CD4-positive, alpha-beta T cell treated with Interleukin-4 for 4 hours (primary cell): ENCODE results near the gene DHRS1.
"Not testable (repeated sequence)": the region's sequence is repeated elsewhere in the genome, so short reads cannot be mapped to it uniquely, and the experiment has no call there.

Experiments used
- DNase-seq: peaks from one replicate; pipeline ENCODE4 v3.0.0-alpha.2; 2020

DHRS1 gene

DNA sequence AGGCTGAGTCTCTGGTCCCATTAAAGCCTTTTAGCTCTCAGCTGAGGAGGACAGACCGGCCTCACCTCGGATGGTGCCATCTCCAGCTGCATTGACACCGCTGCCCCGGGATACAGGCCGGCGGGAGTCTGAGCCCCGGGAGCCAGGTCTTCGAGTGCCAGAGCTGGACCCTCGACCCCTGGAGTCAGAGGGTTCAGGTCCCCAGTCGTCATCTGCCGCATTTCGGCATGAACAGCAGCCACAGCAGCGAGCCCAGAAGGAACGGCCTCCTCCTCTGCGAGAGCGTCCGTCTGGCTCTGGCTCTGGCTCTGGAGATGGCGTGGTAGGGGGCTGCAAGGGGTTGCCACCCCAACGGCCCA is 37.6 kb downstream of the DHRS1 start:
- no peak for DNase-seq

DNA sequence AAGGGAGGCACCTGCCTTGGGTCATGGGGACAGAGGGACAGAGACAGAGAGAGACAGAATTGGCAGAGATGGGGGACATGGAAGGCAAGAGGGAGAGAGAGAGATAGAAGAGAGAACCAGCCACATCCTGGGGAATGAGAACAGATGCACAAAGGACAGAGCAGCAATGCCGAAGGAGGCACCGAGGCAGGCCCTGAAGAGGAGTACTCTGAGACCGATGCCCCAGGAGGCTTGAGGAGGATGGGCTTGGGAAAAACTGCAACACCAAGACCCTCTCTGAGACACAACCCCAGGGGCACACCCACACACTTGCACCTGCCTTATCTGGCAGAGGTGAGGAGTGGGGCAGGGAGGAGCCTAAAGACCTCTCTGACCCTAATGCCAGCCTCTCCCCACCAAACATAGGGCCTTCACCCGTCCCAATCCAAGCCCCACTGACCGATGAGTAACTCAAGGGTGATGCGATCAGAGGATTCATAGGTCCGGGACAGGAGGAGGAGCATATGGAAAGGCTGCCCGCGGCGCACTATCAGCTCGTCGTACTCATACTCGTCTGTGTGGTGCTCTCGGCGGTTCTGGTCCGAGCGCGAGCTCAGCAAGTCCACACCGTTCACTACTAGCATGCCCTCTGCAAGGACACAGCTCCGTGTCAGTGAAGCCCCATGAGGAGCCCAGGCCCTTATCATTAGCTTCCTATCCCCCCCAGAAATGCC is 38.2 kb downstream of the DHRS1 start:
- DNase-seq = no peak

DNA sequence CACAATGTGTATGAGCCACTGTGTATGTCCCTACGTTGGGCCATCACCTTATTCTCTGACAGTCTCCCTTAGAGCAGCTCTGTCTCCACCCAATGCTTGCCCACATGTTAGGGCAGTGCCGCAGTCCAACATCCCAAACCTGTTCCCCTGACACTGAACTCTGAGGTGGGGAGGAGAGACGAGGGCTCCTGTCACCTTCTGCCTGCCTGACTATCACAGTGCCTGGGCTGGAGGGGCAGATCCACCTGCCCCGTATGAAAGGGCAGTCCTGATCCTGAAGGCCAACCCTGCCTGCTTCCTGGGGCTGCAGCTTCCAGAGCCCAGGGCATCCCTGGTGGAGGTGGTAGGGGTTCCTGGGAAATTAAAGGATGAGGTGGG is 38.8 kb downstream of the DHRS1 start:
- no peak for DNase-seq

DNA sequence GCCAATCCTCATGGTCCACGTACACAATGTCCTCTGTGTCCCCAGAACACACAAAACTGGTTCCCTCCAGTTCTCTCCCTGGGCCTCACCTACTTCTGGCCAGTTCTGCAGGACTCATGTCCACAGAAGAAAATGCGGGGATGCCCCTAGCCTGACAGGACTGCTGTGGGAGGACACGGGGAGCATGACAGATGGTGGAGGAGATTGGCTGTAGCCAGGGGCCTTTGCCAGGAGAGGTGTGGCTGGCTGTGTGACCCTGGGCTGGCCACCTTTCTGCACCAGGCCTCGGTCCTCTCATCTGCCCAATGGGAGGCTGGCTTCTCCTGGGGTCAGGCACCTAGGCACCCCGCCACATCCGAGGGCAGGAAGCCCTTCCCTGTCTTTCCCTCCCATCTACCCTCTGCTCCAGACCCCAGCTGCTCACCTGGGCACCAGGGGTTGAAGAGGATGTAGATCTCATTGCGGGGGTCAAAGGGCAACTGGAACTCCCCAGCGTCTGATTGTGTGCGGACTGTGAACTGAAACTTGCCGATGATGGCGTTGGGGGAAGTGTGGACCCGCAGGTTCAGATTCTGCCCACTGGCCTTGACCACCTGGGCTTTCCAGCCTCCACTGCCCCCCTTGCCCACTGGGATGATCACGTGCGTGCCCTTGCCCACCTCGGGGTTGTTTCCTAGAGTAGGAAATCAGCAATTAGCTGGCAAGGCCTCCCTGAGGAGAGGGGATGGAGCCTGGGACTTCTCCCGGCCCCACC is 39.4 kb downstream of the DHRS1 start:
- no peak for DNase-seq

DNA sequence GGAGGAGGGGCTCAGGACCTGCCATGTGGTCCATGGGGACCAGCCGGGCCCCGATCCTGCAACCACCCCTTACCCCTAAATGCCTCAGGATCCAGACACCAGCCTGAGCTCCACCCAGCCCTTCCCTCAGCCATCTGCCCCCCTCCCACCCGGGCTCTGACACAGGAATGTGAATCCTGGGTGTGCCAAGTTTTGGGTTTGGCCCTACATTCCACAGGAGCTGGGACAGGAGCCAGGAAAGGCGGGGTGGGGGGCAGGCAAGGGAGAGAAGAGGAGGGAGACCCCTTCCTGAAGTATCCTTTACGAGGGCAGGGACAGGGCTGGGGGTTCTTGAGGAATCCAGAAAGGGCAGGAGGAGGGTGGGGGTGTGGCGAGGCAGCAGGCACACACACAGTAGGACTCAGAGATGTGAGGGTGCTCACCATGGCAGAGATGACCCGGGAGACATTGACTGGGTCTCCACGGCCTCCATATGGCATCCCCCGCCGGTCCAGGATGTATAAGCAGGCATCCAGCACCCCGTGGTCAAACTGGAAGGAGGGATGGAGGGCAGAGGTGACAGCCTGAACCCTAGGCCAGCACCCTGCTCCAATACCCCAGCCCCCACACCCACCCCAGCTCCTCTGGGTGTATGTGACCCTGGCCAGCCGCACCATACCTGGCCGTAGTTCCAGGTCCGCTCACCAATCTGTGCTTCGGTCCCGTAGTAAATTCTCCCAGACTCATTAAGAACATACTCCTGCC is 40.1 kb downstream of the DHRS1 start:
- DNase-seq = no peak

DNA sequence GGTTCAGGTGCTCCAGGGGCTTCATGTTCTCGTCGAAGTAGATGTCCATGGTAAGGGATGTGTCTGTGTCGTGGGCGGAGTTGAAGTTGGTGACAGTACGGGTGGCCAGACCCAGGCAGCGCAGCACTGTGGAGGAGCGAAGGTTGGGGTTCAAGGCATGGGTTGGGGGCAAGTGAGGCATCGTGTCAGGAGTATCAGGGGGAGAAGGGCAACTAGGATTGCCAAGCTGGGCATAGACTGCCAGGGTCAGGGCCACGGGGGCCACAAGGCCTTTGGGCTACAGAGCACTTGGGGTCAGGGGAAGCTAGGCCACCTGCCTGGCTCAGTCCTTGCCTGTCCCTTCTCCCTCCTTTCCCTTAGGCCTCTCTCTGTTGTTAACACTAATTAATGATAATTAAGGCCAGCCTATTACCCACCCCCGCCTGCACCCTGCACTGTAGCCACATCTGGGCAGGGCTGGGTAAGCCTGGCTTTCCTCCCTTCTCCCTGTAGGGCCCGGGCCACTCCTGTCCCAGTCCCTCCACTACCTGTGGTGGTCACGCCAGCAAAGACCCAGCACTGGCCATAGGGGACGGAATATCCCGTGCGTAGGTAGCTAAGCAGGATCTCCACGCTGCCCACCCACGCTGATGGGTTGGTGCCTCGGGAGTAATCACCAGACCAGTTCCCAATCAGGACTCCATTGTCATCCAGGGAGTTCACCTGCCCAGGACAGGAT is 40.9 kb downstream of the DHRS1 start:
- DNase-seq = no peak

DNA sequence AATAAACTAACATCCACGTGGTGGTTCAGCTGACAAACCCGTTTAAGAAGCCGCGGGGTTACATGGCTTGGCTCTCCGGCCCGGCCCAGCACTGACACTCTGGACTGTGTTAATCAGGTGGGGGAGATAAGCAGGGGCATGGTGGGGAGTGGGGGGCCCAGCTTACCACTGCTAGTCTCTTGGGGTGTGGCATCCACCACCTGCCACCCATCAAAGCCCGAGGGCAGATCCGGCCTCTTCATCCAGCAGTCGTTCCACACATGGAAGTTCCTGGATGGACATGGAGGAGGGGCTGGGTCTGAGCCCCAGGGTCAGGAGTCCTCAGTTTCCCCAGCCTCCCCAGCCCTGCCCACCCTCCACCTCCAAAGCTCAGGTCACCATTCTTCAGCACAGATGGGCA is 41.5 kb downstream of the DHRS1 start:
- no peak for DNase-seq

DNA sequence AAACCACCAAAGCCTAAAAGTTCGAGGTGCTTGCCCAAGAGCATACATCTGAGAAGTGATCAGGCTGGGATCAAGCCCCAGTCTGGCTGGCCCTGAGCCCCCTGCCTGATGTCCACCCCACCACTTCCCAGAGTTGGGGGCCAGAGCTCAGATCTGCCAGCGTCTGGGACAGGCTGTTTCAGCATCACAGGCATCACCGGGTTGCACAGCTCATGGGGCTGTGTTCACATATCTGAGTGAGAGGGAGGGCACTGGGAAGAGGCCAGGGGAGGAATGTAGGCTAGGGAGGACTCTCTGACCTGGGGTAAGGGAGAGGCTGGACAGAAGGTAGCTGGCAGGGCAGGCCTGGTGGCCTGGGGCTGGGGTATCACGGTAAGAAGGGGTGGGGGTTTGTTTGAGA is 42.6 kb downstream of the DHRS1 start:
- no peak for DNase-seq

DNA sequence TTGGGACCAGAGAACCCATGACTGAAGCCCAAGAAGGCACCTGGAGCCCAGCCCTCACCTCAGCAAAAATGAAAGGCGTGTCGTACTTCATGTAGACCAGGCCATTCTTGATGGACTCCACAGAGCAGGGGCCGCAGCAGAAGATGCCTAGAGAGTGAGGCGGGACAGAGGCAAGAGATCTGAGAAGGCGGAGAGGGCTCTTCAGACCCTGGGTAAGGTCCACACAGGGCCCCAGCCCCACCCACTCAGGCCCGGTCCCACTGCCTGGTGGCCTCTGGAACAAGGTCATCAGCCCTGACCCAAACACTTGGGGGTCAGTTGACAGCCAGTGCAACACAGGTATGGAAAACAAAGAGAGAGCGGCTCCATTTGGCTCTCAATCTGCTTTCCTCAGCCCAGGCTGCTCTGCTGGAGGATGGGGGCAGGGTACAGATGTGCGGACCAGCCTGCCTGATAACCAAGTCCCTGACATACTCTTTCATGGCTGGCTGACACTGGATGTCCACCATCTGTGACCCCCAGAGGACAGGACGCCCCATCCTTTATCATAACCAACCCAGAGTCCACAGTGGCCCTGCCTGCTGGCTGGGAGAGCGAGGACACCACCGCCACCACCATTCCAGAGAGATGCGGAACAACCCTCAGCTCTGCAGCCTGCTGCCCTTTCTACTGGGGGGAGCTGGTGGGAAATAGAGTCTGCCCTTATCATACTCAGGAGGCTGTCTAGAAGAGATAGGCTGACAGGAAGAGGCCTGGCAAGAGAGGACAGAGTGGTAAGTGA is 43.5 kb downstream of the DHRS1 start:
- no peak for DNase-seq

DNA sequence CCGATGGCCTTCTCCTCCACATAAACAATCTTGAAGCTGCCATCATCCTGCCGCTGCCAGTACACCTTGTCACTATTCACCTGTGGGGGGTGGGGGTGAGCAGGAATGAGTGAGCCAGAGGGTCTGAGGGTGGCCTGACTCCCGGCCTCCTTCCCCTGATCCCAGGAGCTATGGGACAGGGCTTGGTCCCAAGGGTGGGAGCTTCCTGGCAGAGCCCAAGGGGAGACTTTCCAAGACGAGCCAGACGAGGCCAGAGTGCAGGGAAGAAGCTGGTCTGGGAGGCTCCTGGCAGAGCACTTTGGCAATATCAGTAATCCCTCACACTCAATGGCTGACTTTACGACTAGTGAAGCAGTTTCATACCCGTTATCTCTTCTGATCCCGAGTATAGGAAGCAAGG is 44.1 kb downstream of the DHRS1 start:
- DNase-seq = no peak

DNA sequence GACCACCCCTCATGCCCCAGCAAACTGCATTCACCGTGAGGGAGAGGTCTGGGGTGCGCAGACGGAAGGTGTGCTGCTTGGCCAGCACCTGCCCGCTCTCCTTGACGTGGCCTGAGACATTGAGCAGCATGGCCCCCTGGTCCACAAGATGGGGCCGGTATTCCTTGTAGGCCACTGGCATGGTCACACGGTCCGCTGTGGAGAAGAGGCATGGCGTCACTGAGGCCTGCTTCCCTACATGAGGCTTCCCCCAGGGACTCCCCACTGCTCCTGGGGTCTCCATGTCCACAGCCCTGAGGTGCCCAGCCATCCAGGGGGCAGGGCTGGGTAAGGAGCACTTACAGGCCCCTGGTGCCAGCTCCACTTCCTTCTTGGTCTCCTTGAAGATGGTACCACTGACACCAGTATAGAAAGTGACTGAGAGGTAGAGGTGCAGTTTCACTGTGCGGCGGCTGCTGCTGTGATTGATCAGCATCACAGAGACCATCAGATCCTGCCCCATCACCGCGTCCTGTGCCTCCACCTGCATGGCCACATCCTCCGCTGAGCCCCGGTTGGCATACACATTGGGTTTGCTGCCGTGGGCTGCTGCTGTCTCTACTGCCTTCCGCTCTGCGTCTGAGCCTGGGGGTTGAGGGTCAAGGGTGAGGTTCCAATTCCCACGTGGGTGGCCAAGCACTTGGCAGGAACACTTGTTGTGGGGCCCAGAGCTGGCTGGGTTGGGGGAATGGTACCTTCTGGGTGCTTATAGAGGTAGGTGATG is 44.8 kb downstream of the DHRS1 start:
- DNase-seq = no peak

DNA sequence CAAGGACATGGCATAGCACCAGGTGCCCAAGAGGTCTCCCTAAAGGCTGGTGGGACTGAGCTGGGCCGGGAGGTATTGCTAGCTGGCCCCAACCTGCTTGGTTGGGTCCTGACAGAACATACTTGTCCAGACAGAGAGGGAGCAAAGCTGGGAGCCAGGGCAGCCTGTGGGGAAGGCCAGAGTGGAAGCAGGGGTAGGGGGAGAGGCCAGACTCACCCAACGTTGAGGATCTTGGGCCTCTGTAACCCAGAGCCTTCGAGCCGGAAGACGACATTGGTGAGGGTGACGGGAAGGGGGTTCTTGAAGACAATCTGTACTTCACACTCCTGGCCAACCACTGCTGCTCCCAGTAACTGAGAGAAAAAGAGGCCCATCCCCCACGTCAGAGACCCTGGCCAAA is 45.6 kb downstream of the DHRS1 start:
- DNase-seq = no peak

DNA sequence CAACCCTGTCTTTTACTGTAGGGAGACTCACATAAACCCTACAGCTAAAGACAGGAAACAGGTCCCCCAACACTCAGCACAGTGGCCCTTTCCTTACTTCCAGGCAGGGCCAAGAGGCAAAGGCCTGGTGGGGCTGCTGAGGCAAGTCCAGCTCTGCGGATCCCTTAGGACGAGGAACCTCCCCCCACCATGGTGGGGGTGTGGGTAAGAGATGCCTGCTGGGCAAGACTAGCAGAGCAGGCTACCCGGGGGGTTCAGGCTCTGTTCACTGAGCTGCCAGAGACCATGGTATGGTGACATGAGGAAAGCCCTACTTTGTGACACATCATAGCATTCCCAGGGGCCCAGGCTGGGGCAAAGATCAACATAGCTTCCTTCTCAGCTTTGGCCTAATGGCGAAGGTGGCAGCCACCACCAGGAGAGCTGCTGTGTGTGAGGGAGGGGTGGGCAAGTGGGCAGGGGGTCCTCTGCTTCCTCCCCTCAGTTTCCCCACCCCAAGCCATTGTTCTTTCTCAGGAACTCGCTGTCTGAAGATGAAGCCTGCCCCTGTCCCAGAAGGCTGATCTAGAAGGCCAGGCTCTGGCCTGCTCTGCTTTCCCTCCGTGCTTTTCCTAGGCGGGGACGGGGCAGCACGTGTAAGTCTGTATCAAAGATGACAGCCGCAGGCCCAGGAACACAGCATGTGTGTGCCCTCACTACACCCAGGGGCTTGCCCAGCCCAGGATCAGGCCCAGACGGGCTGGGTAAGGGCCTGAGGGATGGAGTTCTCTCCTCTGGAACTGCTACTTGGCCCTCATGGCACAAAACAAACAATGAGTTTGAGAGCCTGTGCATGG is 47.1 kb downstream of the DHRS1 start:
- no peak for DNase-seq

DNA sequence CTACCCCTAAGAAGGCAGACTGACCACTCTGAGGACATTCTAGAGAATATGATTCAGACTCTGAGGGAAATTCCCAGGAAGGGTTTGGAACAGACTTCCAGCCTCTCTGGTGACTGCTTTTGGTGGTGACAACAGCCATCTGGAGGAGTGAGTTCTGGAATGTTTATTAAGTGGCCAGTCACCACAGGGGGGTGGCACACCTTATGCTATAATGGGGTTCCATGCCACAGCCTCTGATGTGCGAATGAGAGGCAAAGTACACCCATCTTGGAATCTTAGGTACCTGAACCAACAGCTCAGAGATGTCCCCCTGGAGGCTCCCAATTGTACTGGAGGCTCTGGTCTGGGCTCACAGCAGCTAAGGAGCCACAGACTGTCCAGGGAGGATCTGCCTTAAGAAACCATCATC is 47.7 kb downstream of the DHRS1 start:
- no peak for DNase-seq

DNA sequence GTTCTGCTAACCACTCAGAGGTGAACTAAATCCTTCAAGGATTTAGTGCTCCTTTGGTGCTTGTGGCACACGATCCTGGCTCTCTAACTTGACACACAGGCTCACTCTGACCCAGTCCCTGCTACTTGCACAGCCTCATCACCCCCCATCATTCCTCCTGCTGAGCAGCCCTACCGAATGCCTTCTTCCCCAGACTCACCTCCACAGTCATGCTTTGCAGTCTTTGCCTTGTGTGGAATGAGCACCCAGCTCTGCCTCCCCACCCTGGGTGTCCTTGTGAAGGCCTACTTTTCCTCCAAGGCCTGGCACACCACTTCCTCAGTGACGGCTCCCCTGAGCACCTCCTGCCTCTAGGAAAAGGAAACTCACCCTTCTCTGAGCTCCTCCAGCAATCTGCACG is 49.2 kb downstream of the DHRS1 start:
- no peak for DNase-seq

DNA sequence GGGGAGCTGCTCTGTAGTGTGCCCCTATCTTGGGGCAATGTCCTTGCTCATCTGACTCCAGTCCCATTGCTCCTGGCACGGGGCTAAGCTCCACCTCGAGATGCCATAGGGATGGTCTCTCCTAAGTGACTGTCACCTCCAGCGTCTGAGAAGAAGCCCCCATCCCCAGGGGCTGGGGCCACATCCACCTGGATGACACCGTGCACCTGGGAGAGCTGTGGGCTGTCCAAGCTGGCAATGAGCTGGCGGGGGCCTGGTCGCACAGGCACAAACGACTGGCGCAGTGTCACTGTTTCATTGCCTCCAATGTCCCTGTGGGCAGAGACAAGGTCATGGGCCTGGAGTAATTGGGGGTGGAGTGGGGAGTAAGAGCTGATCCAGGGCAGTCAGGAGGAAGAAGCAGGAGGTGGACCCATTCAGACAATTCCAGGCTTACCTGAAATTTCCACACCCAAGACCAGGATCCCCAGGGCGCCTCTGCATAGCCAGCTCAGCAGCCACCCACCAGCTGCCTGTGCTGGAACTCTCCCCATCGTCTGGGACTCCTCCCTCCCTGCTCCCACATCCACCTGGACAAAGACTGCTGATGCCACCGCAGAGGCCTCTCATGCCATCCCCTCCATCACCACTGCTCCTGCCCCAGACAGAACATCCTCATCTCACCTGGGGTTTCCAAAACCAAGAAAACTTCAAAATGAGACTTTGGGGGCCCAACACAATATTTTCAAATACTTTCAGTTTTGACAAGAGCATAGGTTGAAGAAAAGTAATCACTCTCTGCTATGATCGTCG is 50.2 kb downstream of the DHRS1 start:
- no peak for DNase-seq

DNA sequence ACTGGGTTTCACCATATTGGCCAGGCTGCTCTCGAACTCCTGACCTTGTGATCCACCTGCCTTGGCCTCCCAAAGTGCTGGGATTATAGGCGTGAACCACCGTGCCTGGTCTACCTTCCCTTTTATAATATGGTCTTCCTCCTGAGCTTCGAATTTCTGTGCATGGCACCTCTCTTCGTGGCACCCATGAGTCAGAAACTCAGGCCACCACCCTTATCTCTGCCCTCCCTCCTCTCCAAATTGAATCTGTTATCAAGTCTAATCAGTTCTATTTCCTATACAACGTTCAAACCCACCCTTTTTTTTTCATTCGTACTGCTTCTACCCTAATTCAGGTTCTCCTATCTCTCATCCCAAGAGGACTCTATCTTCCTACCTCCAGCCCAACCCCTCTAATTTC is 52.2 kb downstream of the DHRS1 start:
- peak; percentile 15 for DNase-seq

DNA sequence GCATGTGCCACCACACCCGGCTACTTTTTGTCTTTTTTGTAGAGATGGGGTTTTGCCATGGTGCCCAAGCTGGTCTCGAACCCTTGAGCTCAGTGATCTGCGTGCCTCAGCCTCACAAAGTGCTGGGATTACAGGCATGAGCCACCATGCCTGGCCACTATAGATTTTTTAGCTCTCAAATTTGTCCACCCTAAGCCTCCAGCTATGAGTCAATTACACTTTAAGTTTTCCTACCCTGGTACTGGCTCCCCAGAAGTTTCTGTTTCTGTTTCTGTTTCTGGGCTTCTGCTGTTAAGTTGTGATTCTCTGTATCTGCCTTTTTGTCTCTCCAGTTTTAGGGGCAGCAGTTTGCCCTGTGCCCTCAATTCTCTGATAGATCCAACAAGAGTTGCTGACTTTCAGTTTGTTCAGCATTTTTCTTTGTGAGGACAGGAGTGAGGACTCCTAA is 52.8 kb downstream of the DHRS1 start:
- peak; percentile 75 for DNase-seq

DNA sequence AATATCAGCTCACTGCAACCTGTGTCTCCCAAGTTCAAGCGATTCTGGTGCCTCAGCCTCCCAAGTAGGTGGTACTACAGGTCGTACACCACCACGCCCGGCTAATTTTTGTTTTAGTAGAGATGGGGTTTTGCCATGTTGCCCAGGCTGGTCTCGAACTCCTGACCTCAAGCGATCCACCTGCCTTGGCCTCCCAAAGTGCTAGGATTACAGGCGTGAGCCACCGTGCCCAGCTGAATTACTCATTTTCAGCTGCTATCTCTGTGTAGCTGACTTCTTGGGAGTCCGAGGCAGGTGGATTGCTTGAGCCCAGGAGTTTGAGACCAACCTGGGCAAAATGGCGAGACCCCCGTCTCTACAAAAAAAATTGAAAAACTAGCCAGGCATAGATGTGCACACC is 54.2 kb downstream of the DHRS1 start:
- not testable (repeated sequence) for DNase-seq

DNA sequence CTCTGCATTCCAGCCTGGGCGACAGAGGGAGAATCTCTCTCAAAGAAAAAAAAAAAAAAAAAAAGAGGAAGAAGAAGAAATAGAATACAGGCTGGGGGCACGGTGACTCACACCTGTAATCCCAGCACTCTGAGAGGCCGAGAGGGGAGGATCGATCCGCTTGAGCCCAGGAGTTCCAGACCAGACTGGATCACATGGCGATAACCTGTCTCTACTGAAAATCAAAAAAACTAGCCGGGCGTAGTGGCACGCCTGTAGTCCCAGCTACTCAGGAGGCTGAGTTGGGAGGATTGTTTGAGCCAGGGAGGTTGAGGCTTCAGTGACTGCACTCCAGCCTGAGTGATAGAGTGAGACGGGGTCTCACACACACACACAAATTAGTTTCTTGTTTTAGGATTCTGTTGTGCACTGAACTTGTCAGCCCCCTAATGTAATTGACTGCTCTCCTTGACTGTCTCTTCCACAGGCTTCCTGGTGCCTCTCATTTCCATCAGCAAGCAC is 56.2 kb downstream of the DHRS1 start:
- DNase-seq = no peak
